Central memory CD8-positive, alpha-beta T cell (primary cell): ENCODE measurements around the gene ADGRB2.

Experiments
- ATAC-seq: fragments of 150-1000 bp; cut with Tn5 transposase; replicated peaks from 2 replicates; pipeline ENCODE4 v1.10.0; 2022; ENCODE audit warnings: mild to moderate bottlenecking, moderate FRiP score, moderate number of reproducible peaks; ENCODE audit not compliant: poor library complexity, severe bottlenecking; ENCODE audit errors: extremely low read depth
- DNase-seq, 2 donors: peaks; one replicate each; pipeline ENCODE4 v3.0.0; 2021; ENCODE audit warnings: low spot score in 2 of 2
- H3K27ac Mint-ChIP-seq: one replicate; pipeline ENCODE4 v1.8.0; 2022; ENCODE audit warnings: low read depth, mild to moderate bottlenecking, moderate library complexity, mixed read lengths
- H3K27me3 Mint-ChIP-seq: one replicate; pipeline ENCODE4 v1.8.0; 2022; ENCODE audit warnings: mixed read lengths
- H3K36me3 Mint-ChIP-seq: one replicate; pipeline ENCODE4 v1.8.0; 2022; ENCODE audit warnings: mild to moderate bottlenecking, moderate library complexity, mixed read lengths; ENCODE audit not compliant: insufficient read depth
- H3K4me1 Mint-ChIP-seq: one replicate; pipeline ENCODE4 v1.8.0; 2022; ENCODE audit warnings: mixed read lengths
- H3K4me3 Mint-ChIP-seq: one replicate; pipeline ENCODE4 v1.8.0; 2022; ENCODE audit warnings: mild to moderate bottlenecking, moderate library complexity, mixed read lengths
- H3K9me3 Mint-ChIP-seq: one replicate; pipeline ENCODE4 v1.8.0; 2022; ENCODE audit warnings: mixed read lengths

The ADGRB2 gene

DNA sequence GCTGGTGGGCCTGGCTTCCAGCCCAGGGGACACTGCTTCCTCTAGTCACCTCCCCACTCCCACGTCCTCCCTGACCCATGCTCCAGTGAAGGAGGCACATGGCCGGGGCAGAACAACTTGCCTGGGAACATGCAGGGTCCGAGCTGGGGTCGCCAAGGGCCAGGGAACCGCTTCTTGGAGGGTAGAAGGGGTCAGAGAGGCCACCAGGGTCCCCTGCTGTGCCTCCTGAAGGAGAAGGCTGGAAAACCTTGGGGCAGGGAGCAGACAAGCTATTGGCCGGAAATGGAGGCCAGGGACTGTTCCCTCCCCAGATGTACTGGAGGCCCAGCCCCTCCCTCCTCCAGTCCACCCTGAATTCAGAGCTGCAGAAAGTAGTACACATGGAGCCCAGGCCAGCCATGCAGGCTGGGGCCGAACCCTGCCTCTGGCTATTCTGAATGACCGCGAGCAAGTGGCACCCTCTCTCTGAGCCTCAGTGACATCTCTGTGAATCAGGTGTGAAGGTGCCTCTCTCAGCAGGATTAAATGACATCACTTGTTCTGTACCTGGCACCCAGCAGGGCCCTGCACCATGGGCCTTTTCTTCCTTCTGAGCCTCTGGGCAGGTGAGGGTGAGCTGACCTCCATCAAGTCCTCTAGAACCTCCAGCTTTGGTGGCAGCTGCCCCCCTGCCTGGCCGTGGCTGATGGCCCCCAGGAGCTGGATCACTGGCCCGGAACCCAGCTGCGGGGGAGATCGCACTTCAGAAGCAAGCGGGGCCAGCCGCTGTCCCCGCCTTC, 35.9 kb upstream of the ADGRB2 start:
- H3K27ac Mint-ChIP-seq, result no peak overlapping the region

DNA sequence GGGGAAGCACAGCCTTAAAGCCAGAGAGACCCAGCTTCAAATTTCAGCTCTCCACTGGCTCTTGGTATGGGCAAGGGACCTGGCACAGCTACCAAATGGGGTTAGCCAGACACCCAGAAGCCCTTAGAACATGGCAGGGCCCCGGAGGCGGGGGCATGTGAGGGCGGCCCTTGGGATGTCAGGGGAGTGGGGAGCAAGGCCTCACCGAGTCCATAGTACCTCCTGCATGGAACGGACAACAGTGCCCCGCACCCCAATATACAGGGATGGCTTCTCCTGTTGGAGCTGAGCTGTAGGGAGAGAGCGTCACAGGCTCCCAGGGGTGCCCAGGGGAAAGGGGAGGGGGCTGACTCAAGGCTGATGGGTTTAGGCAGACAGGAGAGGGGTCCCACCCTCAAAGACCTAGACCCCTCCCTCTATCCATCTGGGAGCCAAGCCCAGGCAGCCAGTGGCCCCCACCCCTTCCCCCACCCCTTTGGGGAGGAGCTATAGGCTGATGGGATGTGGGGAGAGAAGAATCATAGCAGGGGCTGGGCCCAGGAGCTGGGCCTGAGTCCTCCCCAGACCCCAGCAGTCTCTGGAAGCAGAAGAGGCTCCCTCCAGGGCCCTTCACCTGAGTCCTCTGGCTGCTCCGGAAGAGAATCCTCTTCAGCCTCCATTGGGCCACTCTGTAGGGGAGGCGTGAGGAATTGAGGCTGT, 35.2 kb upstream of the ADGRB2 start:
- ATAC-seq (no peak), DNase-seq (no peak)
- H3K27ac Mint-ChIP-seq, result no peak overlapping the region
- H3K27me3 Mint-ChIP-seq, result peaks cover 22% of the 10 kb centered on the region
- no peaks in the 10 kb centered on the region for H3K36me3 Mint-ChIP-seq
- no peaks in the 10 kb centered on the region for H3K9me3 Mint-ChIP-seq
- H3K4me1 Mint-ChIP-seq, result no peaks in the 10 kb centered on the region
- no peak overlapping the region for H3K4me3 Mint-ChIP-seq

More for the DNA sequence above, 35.9 kb upstream of the ADGRB2 start:
- Mint-ChIP-seq H3K36me3 (no peaks in the 10 kb centered on the region), H3K27me3 (peaks cover 22% of the 10 kb centered on the region), H3K9me3 (no peaks in the 10 kb centered on the region), H3K4me1 (no peaks in the 10 kb centered on the region), H3K4me3 (no peak overlapping the region)
- DNase-seq (no peak), ATAC-seq (no peak)

DNA sequence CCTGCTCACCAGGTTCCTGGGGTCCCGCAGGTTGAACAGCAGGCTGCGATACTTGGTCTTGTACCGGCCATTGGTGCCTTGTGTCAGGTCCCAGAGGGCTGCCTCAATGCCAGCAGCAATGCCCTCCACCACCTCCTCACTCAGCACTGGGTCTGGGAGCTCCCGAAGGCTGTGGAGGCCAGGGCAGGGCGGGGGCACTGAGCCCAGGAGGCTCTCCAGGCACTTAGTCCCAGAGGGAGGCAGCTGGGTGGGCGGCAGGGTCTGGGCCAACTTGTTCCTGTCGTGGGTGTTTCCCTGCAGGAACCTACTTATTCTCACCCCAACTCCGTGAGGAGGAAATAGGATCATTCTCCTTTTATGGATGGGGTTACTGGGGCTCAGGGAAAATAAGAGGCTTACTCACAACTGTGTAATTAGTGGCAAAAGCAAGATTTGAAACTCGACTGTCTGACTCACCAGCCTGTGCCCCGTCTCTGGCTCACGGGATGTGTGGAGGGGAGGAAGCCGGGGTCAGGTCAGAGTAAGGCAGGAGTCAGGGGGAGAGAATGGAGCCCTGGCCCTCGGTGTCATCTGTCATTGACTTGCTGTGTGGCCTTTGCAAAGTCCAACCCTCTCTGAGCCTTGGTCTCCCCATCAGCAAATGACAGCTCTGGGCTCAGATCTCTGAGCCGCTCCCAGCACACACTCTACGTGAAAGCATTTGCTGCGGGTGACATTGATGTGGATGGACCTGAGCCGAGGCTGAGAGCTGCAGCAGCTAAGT, 34.5 kb upstream of the ADGRB2 start:
- Mint-ChIP-seq H3K36me3 (no peaks in the 10 kb centered on the region), H3K27me3 (peaks cover 22% of the 10 kb centered on the region), H3K4me3 (no peak overlapping the region), H3K4me1 (no peaks in the 10 kb centered on the region), H3K9me3 (no peaks in the 10 kb centered on the region), H3K27ac (no peak overlapping the region)
- ATAC-seq, result no peak
- no peak for DNase-seq

DNA sequence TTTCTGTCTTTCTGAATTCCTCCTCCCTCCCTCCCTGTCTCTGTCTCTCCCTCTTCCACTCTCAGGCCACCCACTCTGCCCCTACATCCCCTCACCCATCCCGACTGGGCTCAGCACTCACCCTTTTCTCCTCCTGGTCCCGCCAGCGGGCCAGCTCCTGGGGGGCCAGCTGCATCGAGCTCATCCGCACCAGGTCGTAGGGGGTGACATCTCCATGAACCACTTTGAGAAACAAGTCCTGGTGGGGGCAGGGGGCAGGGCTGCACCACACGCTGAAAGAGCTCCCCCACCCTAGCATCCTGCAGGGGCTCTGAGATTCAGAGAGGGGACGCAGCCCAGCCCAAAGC, 33.9 kb upstream of the ADGRB2 start:
- no peaks in the 10 kb centered on the region for H3K36me3 Mint-ChIP-seq
- no peak overlapping the region for H3K27ac Mint-ChIP-seq
- H3K4me3 Mint-ChIP-seq, result no peak overlapping the region
- no peaks in the 10 kb centered on the region for H3K9me3 Mint-ChIP-seq
- DNase-seq (no peak), ATAC-seq (no peak)
- H3K4me1 Mint-ChIP-seq, result no peaks in the 10 kb centered on the region
- H3K27me3 Mint-ChIP-seq, result peaks cover 22% of the 10 kb centered on the region

DNA sequence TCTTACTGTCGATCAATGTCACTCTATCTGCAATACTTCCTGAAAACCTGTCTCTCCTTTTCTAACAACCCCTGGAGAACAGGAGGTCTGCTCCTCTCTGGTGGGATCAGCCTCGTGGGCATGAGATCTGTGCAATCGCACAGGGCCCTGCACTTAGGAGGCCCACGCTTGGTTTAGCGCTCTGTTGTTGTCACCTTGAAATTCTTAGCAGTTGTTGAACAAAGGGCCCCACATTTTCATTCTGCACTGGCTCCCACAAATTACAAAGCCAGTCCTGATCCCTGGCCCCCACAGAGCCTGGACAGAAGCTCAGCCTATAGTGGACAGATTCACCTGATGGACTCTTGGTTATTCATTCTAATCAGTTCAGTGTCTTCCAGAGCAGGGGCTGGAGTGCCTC, 33.1 kb upstream of the ADGRB2 start:
- H3K4me1 Mint-ChIP-seq, result no peaks in the 10 kb centered on the region
- H3K27me3 Mint-ChIP-seq, result peaks cover 22% of the 10 kb centered on the region
- H3K9me3 Mint-ChIP-seq, result no peaks in the 10 kb centered on the region
- no peaks in the 10 kb centered on the region for H3K36me3 Mint-ChIP-seq
- no peak for ATAC-seq
- no peak overlapping the region for H3K27ac Mint-ChIP-seq
- no peak overlapping the region for H3K4me3 Mint-ChIP-seq
- no peak for DNase-seq

DNA sequence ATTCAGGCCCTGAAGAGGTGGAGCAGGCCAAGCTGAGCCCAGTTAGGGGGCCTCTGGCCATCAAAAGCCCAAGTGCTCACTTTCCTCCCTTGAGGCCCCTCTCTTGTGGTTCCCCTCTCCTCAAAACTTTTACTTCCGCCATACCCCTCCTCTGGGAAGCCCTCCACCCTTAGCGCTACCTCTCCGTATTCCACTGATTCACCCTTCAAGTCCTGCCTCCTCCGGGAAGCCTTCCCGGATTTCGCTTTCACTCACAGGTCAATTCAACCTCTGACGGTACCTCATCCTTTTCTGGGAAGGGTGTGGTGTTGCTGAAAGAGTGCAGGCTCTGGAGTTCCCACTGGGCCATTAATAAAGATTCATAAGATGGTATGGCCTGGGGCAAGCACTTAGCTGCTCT, 32.6 kb upstream of the ADGRB2 start:
- Mint-ChIP-seq H3K36me3 (no peaks in the 10 kb centered on the region), H3K27ac (no peak overlapping the region)
- DNase-seq, result no peak

DNA sequence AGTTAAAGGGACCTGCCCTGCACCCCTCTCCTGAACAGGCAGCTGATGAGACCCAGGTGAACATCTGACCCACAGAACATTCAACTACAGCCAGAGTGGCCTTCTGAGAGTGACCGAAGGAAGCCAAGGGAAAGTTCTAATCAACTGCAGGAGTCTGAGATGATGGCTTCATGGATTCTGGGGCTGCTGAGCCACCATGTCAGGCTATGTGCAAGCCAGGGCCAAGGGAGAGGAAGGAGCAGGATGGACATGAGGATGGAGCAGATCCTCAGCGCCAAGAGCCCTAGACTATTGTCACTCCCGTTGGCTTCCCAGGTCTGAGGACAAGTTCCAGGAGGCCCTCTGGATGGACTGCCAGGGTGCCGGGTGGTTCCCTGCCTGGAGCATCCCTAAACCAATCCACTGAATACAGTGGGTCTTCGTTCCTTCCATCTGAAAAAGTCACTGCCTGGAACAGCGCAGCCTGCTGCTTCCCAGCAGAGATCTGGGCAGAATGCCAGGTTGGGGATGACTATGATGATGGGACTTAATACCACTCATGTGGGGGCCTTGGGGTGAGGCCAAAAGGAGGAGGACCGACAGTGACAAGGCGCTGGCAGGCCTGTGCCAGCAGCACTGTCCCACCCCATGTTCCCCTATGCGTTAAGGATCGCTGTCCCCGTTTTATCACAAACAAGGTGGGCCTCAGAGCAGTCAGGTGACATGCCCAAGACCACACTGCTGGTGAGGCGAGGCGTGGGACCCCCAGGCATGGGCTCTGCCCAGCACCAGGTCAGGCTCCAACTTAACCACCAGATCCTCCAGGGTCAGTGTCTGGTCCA, 31.9 kb upstream of the ADGRB2 start:
- no peak for ATAC-seq
- Mint-ChIP-seq H3K4me1 (no peaks in the 10 kb centered on the region), H3K4me3 (no peak overlapping the region), H3K27ac (no peak overlapping the region), H3K9me3 (no peaks in the 10 kb centered on the region), H3K27me3 (peaks cover 22% of the 10 kb centered on the region), H3K36me3 (no peaks in the 10 kb centered on the region)
- no peak for DNase-seq

More for the DNA sequence above, 32.6 kb upstream of the ADGRB2 start:
- ATAC-seq, result no peak
- H3K4me1 Mint-ChIP-seq, result no peaks in the 10 kb centered on the region
- no peak overlapping the region for H3K4me3 Mint-ChIP-seq
- H3K27me3 Mint-ChIP-seq, result peaks cover 22% of the 10 kb centered on the region
- no peaks in the 10 kb centered on the region for H3K9me3 Mint-ChIP-seq

DNA sequence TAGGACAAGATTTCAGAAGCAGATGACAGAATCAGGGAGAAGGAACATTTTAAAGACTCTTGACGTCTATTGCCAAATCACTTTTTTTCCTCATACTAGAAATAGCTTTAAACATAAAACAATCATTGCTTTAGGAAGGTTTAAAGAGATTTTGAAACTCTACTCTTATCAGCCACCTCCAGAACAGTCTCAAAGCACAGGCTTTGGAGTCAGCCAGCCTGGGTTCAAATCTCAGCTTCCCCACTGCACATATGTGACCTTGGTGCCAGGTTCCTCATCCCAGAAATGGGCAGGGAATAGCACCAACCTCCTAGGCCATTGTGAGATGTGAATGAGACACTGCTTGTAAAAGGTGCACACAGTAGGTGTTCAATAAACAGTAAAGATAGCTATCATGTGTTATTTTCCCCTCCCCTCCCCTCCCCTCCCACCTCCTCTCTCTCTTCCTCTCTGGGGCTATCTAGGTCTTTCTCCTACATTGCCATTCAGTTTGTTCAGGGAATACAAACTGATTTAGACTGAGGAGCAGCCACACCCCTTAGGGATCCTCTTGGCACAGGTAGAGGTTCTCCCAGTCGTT, 31.0 kb upstream of the ADGRB2 start:
- H3K27ac Mint-ChIP-seq, result no peak overlapping the region
- peaks cover 2% of the 10 kb centered on the region for H3K36me3 Mint-ChIP-seq
- DNase-seq (no peak), ATAC-seq (no peak)
- H3K4me3 Mint-ChIP-seq, result no peak overlapping the region
- H3K27me3 Mint-ChIP-seq, result peaks cover 22% of the 10 kb centered on the region
- H3K4me1 Mint-ChIP-seq, result no peaks in the 10 kb centered on the region
- no peaks in the 10 kb centered on the region for H3K9me3 Mint-ChIP-seq

DNA sequence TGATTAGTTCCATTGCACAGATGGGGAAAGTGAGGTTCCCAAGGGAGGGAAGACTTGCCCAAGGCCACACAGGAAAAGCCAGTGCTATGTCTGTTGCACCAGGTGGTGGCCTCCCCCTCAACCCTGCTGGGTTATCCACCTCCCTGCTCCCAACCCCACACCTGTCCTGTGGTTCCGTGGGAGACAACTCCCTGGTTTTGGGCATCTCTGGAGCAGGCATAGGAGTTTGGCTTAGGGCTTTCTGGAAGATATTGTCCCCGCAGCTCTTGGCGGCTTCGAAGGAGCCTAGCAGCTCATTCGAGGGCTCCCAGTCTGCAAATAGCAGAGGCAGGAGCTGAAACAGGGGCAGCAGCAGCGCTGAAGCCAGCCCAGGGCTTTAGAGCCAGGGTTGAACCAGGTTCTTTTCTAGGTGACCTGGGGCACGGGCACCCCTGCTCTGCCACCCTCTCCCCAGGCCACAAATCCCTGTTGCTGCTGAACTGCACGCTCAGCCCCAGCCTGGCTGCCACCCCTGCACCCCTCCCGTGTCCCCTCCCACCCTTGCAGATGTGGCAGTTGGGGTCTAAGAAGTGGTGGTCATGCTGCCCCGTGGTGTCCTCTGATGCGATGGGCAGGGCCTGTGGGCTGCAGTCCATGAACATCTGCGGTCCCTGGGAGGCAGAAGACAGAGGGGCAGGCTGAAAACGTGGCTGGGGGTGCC, 29.6 kb upstream of the ADGRB2 start:
- ATAC-seq, result no peak
- DNase-seq, result no peak
- no peaks in the 10 kb centered on the region for H3K4me1 Mint-ChIP-seq
- no peaks in the 10 kb centered on the region for H3K9me3 Mint-ChIP-seq
- H3K4me3 Mint-ChIP-seq, result no peak overlapping the region
- H3K27ac Mint-ChIP-seq, result no peak overlapping the region
- H3K27me3 Mint-ChIP-seq, result peaks cover 22% of the 10 kb centered on the region
- peaks cover 7% of the 10 kb centered on the region for H3K36me3 Mint-ChIP-seq

DNA sequence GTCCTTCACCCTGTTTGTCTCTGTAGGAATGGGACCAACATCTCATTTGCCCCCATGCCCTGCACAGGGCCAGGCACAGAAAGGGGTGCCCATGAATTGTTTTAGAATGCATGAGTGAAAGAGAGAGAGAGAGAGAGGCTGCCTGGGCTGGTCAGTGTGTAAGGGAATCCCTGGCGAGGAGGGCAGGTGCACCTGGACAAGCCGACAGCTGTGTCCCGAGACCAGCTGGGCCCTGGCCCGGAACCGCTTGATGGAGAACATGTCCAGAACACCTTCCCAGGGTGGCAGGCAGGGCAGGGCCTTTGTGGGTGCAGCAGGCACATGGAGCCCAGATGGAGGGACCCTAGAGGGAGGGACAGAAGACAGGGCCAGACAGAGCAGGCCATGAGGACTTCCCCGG, 28.9 kb upstream of the ADGRB2 start:
- ATAC-seq, result no peak

DNA sequence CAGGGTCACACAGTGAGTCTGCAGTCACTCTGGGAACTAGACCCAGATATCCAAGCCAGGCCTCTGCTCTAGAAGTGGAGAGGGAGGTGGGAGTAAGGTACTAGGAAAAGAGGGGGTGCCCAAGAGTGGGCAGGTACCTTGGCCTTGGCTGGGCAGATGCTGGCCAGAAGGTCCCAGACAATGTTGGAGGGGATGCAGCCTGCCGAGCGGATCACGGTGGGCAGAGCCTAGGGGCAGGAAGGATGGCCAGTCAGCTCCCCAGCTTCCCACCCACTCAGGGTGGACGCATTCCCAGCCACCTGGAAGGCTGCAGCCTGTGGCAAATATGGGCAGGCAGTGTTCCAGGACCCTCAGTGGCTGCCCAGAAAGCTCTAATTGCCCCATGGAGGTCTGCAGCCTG, 28.4 kb upstream of the ADGRB2 start:
- Mint-ChIP-seq H3K27me3 (peaks cover 13% of the 10 kb centered on the region), H3K27ac (no peak overlapping the region), H3K9me3 (no peaks in the 10 kb centered on the region), H3K4me3 (no peak overlapping the region), H3K4me1 (peaks cover 9% of the 10 kb centered on the region), H3K36me3 (peaks cover 15% of the 10 kb centered on the region)
- ATAC-seq, result no peak
- no peak for DNase-seq

More for the DNA sequence above, 28.9 kb upstream of the ADGRB2 start:
- H3K36me3 Mint-ChIP-seq, result peaks cover 10% of the 10 kb centered on the region
- peaks cover 18% of the 10 kb centered on the region for H3K27me3 Mint-ChIP-seq
- DNase-seq, result no peak
- peaks cover 3% of the 10 kb centered on the region for H3K4me1 Mint-ChIP-seq
- no peaks in the 10 kb centered on the region for H3K9me3 Mint-ChIP-seq
- H3K27ac Mint-ChIP-seq, result no peak overlapping the region
- no peak overlapping the region for H3K4me3 Mint-ChIP-seq
